ENCODE results near the gene EGLN1. TPM values are rescaled to one million over a fixed set of nuclear protein-coding genes. Genes with fewer than 3 reads are reported as not detected.
A peak's percentile ranks its signal among the peaks of the same experiment; 100 is the strongest.

Gene EGLN1
- polyA plus RNA-seq, 1 of the 3 experiments (the other 2 are of a cell fraction), result 10.7 TPM

DNA sequence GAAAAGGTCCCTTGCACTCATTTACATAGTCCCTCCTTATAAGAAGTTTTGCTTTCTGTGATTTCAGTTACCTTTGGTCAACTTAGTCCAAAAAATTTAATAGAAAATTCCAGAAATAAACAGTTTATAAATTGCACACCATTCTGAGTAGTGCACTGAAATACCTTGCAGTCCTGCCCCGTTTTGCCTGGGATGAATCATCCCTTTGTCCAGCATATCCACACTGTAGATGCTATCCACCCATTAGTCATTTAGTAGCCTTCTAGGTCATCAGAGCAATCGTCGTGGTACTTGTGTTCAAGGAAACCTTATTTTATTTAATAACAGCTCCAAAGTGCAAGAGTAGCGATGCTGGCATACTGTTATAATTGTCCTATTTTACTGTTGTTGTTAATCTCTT, 46.0 kb downstream of the EGLN1 start:
- Histone ChIP-seq H3K9ac (no peak overlapping the region), H3K27me3 (ENCODE audit: insufficient read depth) (no peaks in the 10 kb centered on the region), H3K27ac (ENCODE audit: low read depth in 2 of 2, low read length in 1 of 2) (no peak overlapping the region), H3K9me3 (no peaks in the 10 kb centered on the region), H2AFZ (ENCODE audit: low read depth) (no peak overlapping the region), H3K4me1 (ENCODE audit: control insufficient read depth in 1 of 2, insufficient read depth in 2 of 2, low read depth in 1 of 2, low read length in 1 of 2) (peaks cover 0 to 2% of the 10 kb centered on the region in 2 experiments; a peak in 2 of 4 replicates), H3K4me2 (no peak overlapping the region), H3K79me2 (ENCODE audit: insufficient read depth) (peaks cover 92% of the 10 kb centered on the region), H3F3A (replicated peaks; ENCODE audit: insufficient read depth) (no peaks in the 10 kb centered on the region), H3K4me3 (ENCODE audit: low read depth in 2 of 2, low read length in 1 of 2) (no peak overlapping the region), H4K20me1 (ENCODE audit: insufficient read depth) (peaks cover 20% of the 10 kb centered on the region; the same call in 1 of the 2 replicates), H3K36me3 (replicated peaks in 1 of 2; ENCODE audit: control insufficient read depth in 1 of 2, insufficient read depth in 2 of 2, low read length in 1 of 2) (peaks cover 0 to 4% of the 10 kb centered on the region in 2 experiments), H3K9me2 (no peaks in the 10 kb centered on the region)
- peak; percentile 31; the same call in 1 of the 2 replicates for TF ChIP-seq FOSL2 (IDR thresholded peaks at IDR 0.05; ENCODE audit: borderline replicate concordance, low read depth)
- TF ChIP-seq, protein P1, sequence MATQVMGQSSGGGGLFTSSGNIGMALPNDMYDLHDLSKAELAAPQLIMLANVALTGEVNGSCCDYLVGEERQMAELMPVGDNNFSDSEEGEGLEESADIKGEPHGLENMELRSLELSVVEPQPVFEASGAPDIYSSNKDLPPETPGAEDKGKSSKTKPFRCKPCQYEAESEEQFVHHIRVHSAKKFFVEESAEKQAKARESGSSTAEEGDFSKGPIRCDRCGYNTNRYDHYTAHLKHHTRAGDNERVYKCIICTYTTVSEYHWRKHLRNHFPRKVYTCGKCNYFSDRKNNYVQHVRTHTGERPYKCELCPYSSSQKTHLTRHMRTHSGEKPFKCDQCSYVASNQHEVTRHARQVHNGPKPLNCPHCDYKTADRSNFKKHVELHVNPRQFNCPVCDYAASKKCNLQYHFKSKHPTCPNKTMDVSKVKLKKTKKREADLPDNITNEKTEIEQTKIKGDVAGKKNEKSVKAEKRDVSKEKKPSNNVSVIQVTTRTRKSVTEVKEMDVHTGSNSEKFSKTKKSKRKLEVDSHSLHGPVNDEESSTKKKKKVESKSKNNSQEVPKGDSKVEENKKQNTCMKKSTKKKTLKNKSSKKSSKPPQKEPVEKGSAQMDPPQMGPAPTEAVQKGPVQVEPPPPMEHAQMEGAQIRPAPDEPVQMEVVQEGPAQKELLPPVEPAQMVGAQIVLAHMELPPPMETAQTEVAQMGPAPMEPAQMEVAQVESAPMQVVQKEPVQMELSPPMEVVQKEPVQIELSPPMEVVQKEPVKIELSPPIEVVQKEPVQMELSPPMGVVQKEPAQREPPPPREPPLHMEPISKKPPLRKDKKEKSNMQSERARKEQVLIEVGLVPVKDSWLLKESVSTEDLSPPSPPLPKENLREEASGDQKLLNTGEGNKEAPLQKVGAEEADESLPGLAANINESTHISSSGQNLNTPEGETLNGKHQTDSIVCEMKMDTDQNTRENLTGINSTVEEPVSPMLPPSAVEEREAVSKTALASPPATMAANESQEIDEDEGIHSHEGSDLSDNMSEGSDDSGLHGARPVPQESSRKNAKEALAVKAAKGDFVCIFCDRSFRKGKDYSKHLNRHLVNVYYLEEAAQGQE (IDR thresholded peaks at IDR 0.05; ENCODE audit: low read depth, low read length), result no peak
- TF ChIP-seq, protein P2, sequence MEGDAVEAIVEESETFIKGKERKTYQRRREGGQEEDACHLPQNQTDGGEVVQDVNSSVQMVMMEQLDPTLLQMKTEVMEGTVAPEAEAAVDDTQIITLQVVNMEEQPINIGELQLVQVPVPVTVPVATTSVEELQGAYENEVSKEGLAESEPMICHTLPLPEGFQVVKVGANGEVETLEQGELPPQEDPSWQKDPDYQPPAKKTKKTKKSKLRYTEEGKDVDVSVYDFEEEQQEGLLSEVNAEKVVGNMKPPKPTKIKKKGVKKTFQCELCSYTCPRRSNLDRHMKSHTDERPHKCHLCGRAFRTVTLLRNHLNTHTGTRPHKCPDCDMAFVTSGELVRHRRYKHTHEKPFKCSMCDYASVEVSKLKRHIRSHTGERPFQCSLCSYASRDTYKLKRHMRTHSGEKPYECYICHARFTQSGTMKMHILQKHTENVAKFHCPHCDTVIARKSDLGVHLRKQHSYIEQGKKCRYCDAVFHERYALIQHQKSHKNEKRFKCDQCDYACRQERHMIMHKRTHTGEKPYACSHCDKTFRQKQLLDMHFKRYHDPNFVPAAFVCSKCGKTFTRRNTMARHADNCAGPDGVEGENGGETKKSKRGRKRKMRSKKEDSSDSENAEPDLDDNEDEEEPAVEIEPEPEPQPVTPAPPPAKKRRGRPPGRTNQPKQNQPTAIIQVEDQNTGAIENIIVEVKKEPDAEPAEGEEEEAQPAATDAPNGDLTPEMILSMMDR (IDR thresholded peaks at IDR 0.05), result no peak
- TF ChIP-seq JUND (IDR thresholded peaks at IDR 0.05), result peak; percentile 22; the same call in 1 of the 2 replicates
- WGBS (ENCODE audit: low lambda C conversion rate), result 64% methylated on average over 4 of the region's 4 CpGs
- ChIA-PET CTCF (interaction anchor here (1.5 kb wide), 1 partner anchor 227 kb away, joined by 3 read pairs; no protein-coding TSS in a partner anchor), POLR2A (no interaction called here)
- no peak for DNase-seq

DNA sequence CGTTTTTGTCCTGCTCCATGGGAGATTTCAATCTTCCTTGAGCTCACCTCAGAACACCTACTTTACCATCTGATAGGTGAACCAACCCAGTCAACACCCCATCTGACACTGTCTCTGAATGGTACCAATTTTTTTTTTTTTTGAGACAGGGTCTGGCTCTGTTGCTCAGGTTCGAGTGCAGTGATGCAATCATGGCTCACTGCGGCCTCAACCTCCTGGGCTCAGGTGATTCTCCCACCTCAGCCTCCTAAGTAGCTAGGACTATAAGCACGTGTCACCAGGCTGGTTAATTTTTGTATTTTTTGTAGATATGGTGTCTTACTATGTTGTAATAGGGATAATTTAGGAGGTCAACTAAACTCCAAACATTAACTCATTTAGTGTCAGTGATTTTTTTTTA, 47.7 kb downstream of the EGLN1 start:
- Histone ChIP-seq H3K36me3 (replicated peaks in 1 of 2; ENCODE audit: control insufficient read depth in 1 of 2, insufficient read depth in 2 of 2, low read length in 1 of 2) (peaks cover 11% of the 10 kb centered on the region in 2 experiments), H3K27ac (ENCODE audit: low read depth in 2 of 2, low read length in 1 of 2) (no peak overlapping the region), H4K20me1 (ENCODE audit: insufficient read depth) (peaks cover 15% of the 10 kb centered on the region; the same call in 1 of the 2 replicates), H3K4me3 (ENCODE audit: low read depth in 2 of 2, low read length in 1 of 2) (no peak overlapping the region), H3K9me3 (no peaks in the 10 kb centered on the region), H3K9ac (no peak overlapping the region), H3K9me2 (no peaks in the 10 kb centered on the region), H3K79me2 (ENCODE audit: insufficient read depth) (peaks cover 75% of the 10 kb centered on the region), H3K4me2 (no peak overlapping the region), H3F3A (replicated peaks; ENCODE audit: insufficient read depth) (no peaks in the 10 kb centered on the region), H3K4me1 (ENCODE audit: control insufficient read depth in 1 of 2, insufficient read depth in 2 of 2, low read depth in 1 of 2, low read length in 1 of 2) (peaks cover 0 to 2% of the 10 kb centered on the region in 2 experiments; a peak in 2 of 4 replicates), H2AFZ (ENCODE audit: low read depth) (no peak overlapping the region), H3K27me3 (ENCODE audit: insufficient read depth) (no peaks in the 10 kb centered on the region)
- ChIA-PET POLR2A (no interaction called here), CTCF (interaction anchor here (1.2 kb wide), 2 partner anchors 17 to 216 kb away, joined by 3 to 4 read pairs; no protein-coding TSS in a partner anchor)
- no peak for DNase-seq
- TF ChIP-seq RAD21 (IDR thresholded peaks at IDR 0.05; ENCODE audit: low read length) (no peak), RXRA (IDR thresholded peaks at IDR 0.05; ENCODE audit: borderline replicate concordance, low read depth) (no peak)
- TF ChIP-seq, protein P2 (IDR thresholded peaks at IDR 0.05), result no peak
- WGBS (ENCODE audit: low lambda C conversion rate), result 97% methylated on average over 4 of the region's 4 CpGs

Data from SK-N-SH (cell line).